Body of pancreas (tissue), 4 donors: Measurements from ENCODE around the gene IDNK.

Experiments used
- CTCF ChIP-seq, 7 experiments: fragments of 450-650 bp in 4 of 7; fragments of 200-600 bp in 3 of 7; sonication (generic) in 3 of 7; IDR thresholded peaks; one replicate each; pipeline ENCODE4 v1.5.1; 2016 to 2019; ENCODE audit warnings: antibody characterized with exemption in 7 of 7
- POLR2A ChIP-seq, 3 donors: fragments of 450-650 bp; IDR thresholded peaks; one replicate each; pipeline ENCODE4 v1.6.1; 2016; ENCODE audit warnings: antibody characterized with exemption in 3 of 3, mild to moderate bottlenecking in 2 of 3

DNA sequence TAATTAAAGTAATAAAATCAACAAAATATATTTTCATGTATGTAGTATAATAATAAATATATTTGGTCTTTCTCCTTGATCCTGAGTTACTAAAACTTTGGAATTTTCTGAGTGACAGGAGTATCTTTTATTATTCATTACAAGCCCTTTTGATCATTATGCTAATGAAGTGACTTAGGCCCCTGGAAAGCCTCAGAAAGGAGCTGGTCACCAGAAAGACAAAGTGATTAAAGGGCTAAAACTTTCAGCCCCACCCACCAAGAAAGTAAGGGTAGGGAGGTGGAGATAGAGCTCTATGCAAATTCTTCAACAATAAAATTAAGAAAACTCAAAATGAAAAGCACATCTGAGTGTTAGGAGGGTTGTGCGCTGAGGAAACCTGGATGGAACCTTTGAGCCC is 57.3 kb downstream of the IDNK start:
- TF ChIP-seq CTCF (IDR thresholded peaks at IDR 0.05) (no peak), POLR2A (IDR thresholded peaks at IDR 0.05) (no peak)
